Left lung (tissue), 10 donors: Measurements from ENCODE around the gene GOLGA6L7. TPM values are rescaled to one million over a fixed set of nuclear protein-coding genes. Genes with fewer than 3 reads are reported as not detected.

Source experiments
- ATAC-seq: fragments of 200-7000 bp; cut with Tn5 transposase; one replicate; pipeline ENCODE4 v1.9.1; 2020; ENCODE audit warnings: moderate library complexity
- DNase-seq, 4 donors: peaks; one replicate each; pipeline ENCODE4 v3.0.0-alpha.2; 2013 to 2020
- H3K27ac ChIP-seq, 2 donors: fragments of 200-600 bp; sonication (generic) in 1 of 2; one replicate each; pipeline versions ENCODE4 v1.5.0 to v1.8.0; 2020 to 2021
- H3K27me3 ChIP-seq, 2 donors: fragments of 200-600 bp; sonication (generic) in 1 of 2; one replicate each; pipeline versions ENCODE4 v1.5.0 to v1.8.0; 2020 to 2021
- H3K36me3 ChIP-seq, 2 donors: fragments of 200-600 bp; sonication (generic) in 1 of 2; one replicate each; pipeline versions ENCODE4 v1.5.0 to v1.8.0; 2020 to 2021
- H3K4me1 ChIP-seq, 2 donors: fragments of 200-600 bp; one replicate each; pipeline ENCODE4 v1.8.0; 2021
- H3K4me3 ChIP-seq, 2 donors: fragments of 200-600 bp; sonication (generic) in 1 of 2; one replicate each; pipeline versions ENCODE4 v1.5.0 to v1.8.0; 2020 to 2021; ENCODE audit warnings: mild to moderate bottlenecking in 1 of 2
- H3K9me3 ChIP-seq, 2 donors: fragments of 200-600 bp; sonication (generic) in 1 of 2; one replicate each; pipeline versions ENCODE4 v1.5.0 to v1.8.0; 2020 to 2021
- CTCF ChIP-seq, 2 donors: fragments of 200-600 bp; sonication (generic) in 1 of 2; IDR thresholded peaks; one replicate each; pipeline versions ENCODE4 v1.5.0 to v1.8.0; 2021; ENCODE audit warnings: antibody characterized with exemption in 2 of 2
- intact Hi-C, 2 donors: fragments of 100-400 bp; cut with DNase I; formaldehyde crosslinking; loops; one replicate each; pipeline versions ENCODE4 v1.11.2 to v1.14.2; 2022
- polyA plus RNA-seq, 6 donors: library from polyadenylated mRNA; unstranded; fragments of 120-200 nt; gene quantifications; one replicate each; pipeline ENCODE4 v1.2.1, GENCODE V29; 2013; ENCODE audit not compliant: insufficient read length in 6 of 6
- total RNA-seq, 2 donors: library from RNA; stranded (reverse); fragmentation: NEBNext Ultra II Directional; extraction: Animal tissue kit (Norgen Biotek cat#: 25700); gene quantifications; one replicate each; pipeline ENCODE4 v1.2.1, GENCODE V29; 2021
- donor health status: DM: no; HTN: yes; CAD: no.
- donor health status: DM: no; HTN: no; CAD: no.

Gene GOLGA6L7
- total and polyA plus RNA-seq, 8 donors = 0.33 to 1.4 (median 0.95) TPM; not detected in 2

- peaks cover 0 to 2% of the 10 kb centered on the region in 2 donors for H3K9me3 ChIP-seq
- no peak overlapping the region for H3K27ac ChIP-seq
- H3K36me3 ChIP-seq = no peaks in the 10 kb centered on the region
- no peak for TF ChIP-seq CTCF (IDR thresholded peaks at IDR 0.05)
- no peaks in the 10 kb centered on the region for H3K4me1 ChIP-seq
- H3K27me3 ChIP-seq = no peaks in the 10 kb centered on the region
- intact Hi-C loops = no loop called here
- H3K4me3 ChIP-seq = no peak overlapping the region
- no peak for DNase-seq
- ATAC-seq = no peak
These were observed 28.4 kb upstream of the GOLGA6L7 start for GRCh38 chr15:28876845-28877185.

- no peak for DNase-seq
- Histone ChIP-seq H3K27ac (no peak overlapping the region), H3K36me3 (no peaks in the 10 kb centered on the region), H3K27me3 (no peaks in the 10 kb centered on the region), H3K9me3 (peaks cover 0 to 2% of the 10 kb centered on the region in 2 donors), H3K4me1 (no peaks in the 10 kb centered on the region), H3K4me3 (no peak overlapping the region)
- no peak for TF ChIP-seq CTCF (IDR thresholded peaks at IDR 0.05)
- intact Hi-C loops = no loop called here
- no peak for ATAC-seq
These were observed 27.8 kb upstream of the GOLGA6L7 start for GRCh38 chr15:28876131-28876844.

GRCh38 chr15:28875461-28876000 is 27.1 kb upstream of the GOLGA6L7 start:
- Histone ChIP-seq H3K27ac (no peak overlapping the region), H3K9me3 (peaks cover 0 to 2% of the 10 kb centered on the region in 2 donors), H3K36me3 (no peaks in the 10 kb centered on the region), H3K27me3 (no peaks in the 10 kb centered on the region), H3K4me1 (no peaks in the 10 kb centered on the region), H3K4me3 (no peak overlapping the region)
- no peak for TF ChIP-seq CTCF (IDR thresholded peaks at IDR 0.05)
- no peak for ATAC-seq
- intact Hi-C loops = no loop called here
- DNase-seq = no peak

GRCh38 chr15:28873585-28874190 is 25.2 kb upstream of the GOLGA6L7 start:
- H3K9me3 ChIP-seq = peaks cover 0 to 2% of the 10 kb centered on the region in 2 donors
- DNase-seq (no peak), ATAC-seq (no peak)
- intact Hi-C loops = no loop called here
- no peaks in the 10 kb centered on the region for H3K36me3 ChIP-seq
- no peak for TF ChIP-seq CTCF (IDR thresholded peaks at IDR 0.05)
- H3K27ac ChIP-seq = no peak overlapping the region
- no peaks in the 10 kb centered on the region for H3K27me3 ChIP-seq
- H3K4me1 ChIP-seq = no peaks in the 10 kb centered on the region
- H3K4me3 ChIP-seq = no peak overlapping the region

GRCh38 chr15:28873006-28873405 is 24.6 kb upstream of the GOLGA6L7 start:
- intact Hi-C loops = no loop called here
- TF ChIP-seq CTCF (IDR thresholded peaks at IDR 0.05) = no peak

More at GRCh38 chr15:28873006-28873405, 24.6 kb upstream of the GOLGA6L7 start:
- ATAC-seq (no peak), DNase-seq (no peak)
- H3K27me3 ChIP-seq = no peaks in the 10 kb centered on the region
- no peaks in the 10 kb centered on the region for H3K36me3 ChIP-seq
- H3K27ac ChIP-seq = no peak overlapping the region
- peaks cover 0 to 2% of the 10 kb centered on the region in 2 donors for H3K9me3 ChIP-seq
- H3K4me1 ChIP-seq = no peaks in the 10 kb centered on the region
- H3K4me3 ChIP-seq = no peak overlapping the region
